NCI-H82 (cell line): ENCODE measurements around the gene DLG5.

Experiments used
- DNase-seq: peaks from one replicate; lab custom pipeline; 2025; lab: John Stamatoyannopoulos, UW

DLG5 gene

GRCh38 chr10:77818378-77818777, 108.2 kb downstream of the DLG5 start:
- DNase-seq: no peak

- no peak for DNase-seq
Measured at GRCh38 chr10:77817541-77817940, 109.0 kb downstream of the DLG5 start.

- DNase-seq: no peak
Measured at GRCh38 chr10:77816311-77816710, 110.2 kb downstream of the DLG5 start.

- DNase-seq: no peak
Measured at GRCh38 chr10:77812741-77813140, 113.8 kb downstream of the DLG5 start.

- DNase-seq: no peak
Measured at GRCh38 chr10:77811831-77812430, 114.6 kb downstream of the DLG5 start.

- DNase-seq: no peak
Measured at GRCh38 chr10:77810446-77811335, 115.9 kb downstream of the DLG5 start.

- DNase-seq: no peak
Measured at GRCh38 chr10:77809336-77809735, 117.2 kb downstream of the DLG5 start.

GRCh38 chr10:77807706-77808105, 118.8 kb downstream of the DLG5 start:
- no peak for DNase-seq

- DNase-seq: no peak
Measured at GRCh38 chr10:77806511-77807157, 119.9 kb downstream of the DLG5 start.

GRCh38 chr10:77805676-77806075, 120.9 kb downstream of the DLG5 start:
- no peak for DNase-seq

GRCh38 chr10:77804371-77804770, 122.2 kb downstream of the DLG5 start:
- no peak for DNase-seq

GRCh38 chr10:77801474-77802161, 124.9 kb downstream of the DLG5 start:
- DNase-seq: no peak

- no peak for DNase-seq
Measured at GRCh38 chr10:77800738-77801266, 125.8 kb downstream of the DLG5 start.

GRCh38 chr10:77800320-77800719, 126.2 kb downstream of the DLG5 start:
- no peak for DNase-seq

- DNase-seq: no peak
Measured at GRCh38 chr10:77799352-77799751, 127.2 kb downstream of the DLG5 start.

GRCh38 chr10:77798940-77799339, 127.6 kb downstream of the DLG5 start:
- DNase-seq: no peak

- DNase-seq: no peak
Measured at GRCh38 chr10:77796311-77796915, 130.1 kb downstream of the DLG5 start.

- no peak for DNase-seq
Measured at GRCh38 chr10:77795426-77796055, 131.0 kb downstream of the DLG5 start.

GRCh38 chr10:77794256-77795142, 132.1 kb downstream of the DLG5 start:
- no peak for DNase-seq

- no peak for DNase-seq
Measured at GRCh38 chr10:77793831-77794230, 132.7 kb downstream of the DLG5 start.
